HepG2 (cell line): Measurements from ENCODE around the gene PIEZO1. TPM values are rescaled to one million over a fixed set of nuclear protein-coding genes. Genes with fewer than 3 reads are reported as not detected.

ENCODE experiments used
- ATAC-seq: fragments of 200-7000 bp; cut with Tn5 transposase; 3 replicates; pipeline ENCODE4 v1.9.1; 2020; ENCODE audit warnings: mild to moderate bottlenecking, moderate library complexity
- BruUV-seq: library from RNA; stranded (reverse); fragments of 400-500 nt; replicated peaks from 2 replicates; lab custom pipeline; 2021; lab: Mats Ljungman, UMichigan
- CTCF ChIA-PET: fragments of 300-600 bp; formaldehyde crosslinking; extraction: SDS; loops from one replicate; lab custom pipeline; 2021; ENCODE audit warnings: low total read pairs, inconsistent platforms, low intra/inter-chr PET ratio; lab: Yijun Ruan, JAX
- POLR2A ChIA-PET: fragments of 350-600 bp; sonication (Branson Sonifier 250); formaldehyde crosslinking; loops from one replicate; lab custom pipeline; 2020; ENCODE audit warnings: antibody characterized with exemption, inconsistent platforms; lab: Yijun Ruan, JAX
- DNase-seq: peaks from one replicate; pipeline ENCODE4 v3.0.0-alpha.2; 2015; ENCODE audit warnings: low spot score
- FAIRE-seq: peaks from 3 replicates; lab custom pipeline; 2011; peaks lifted over from hg19 to GRCh38; lab: Jason Lieb, UNC
- H2AFZ ChIP-seq: one replicate; pipeline ENCODE4 v1.6.1; 2011; ENCODE audit warnings: low read length, inconsistent platforms
- H3K27ac ChIP-seq: fragments of 300-600 bp; 3 replicates; pipeline ENCODE4 v1.8.0; 2011; ENCODE audit warnings: mixed run types, mild to moderate bottlenecking, mixed read lengths, low read length, inconsistent platforms; ENCODE audit not compliant: insufficient read depth; ENCODE audit errors: extremely low read length
- H3K27me3 ChIP-seq, 2 experiments: fragments of 200-600 bp in 1 of 2; 2 replicates in 1 of 2; 3 replicates in 1 of 2; pipeline versions ENCODE4 v1.6.0 to v1.8.0; 2011; ENCODE audit warnings: low read length in 2 of 2, mild to moderate bottlenecking in 2 of 2, moderate library complexity in 2 of 2, inconsistent platforms in 1 of 2; ENCODE audit not compliant: insufficient read depth in 2 of 2, control insufficient read depth in 1 of 2
- H3K36me3 ChIP-seq, 2 experiments: fragments of 200-600 bp in 1 of 2; replicated peaks in 1 of 2; 2 replicates in 1 of 2; 3 replicates in 1 of 2; pipeline versions ENCODE4 v1.5.1 to v1.8.0; 2011; ENCODE audit warnings: low read length in 2 of 2, inconsistent platforms in 1 of 2; ENCODE audit not compliant: insufficient read depth in 2 of 2, control insufficient read depth in 1 of 2
- H3K4me1 ChIP-seq: 2 replicates; pipeline ENCODE4 v1.5.1; 2012; ENCODE audit warnings: low read length, inconsistent platforms; ENCODE audit not compliant: insufficient read depth
- H3K4me2 ChIP-seq: 2 replicates; pipeline ENCODE4 v1.6.0; 2011; ENCODE audit warnings: low read depth, low read length, inconsistent platforms
- H3K4me3 ChIP-seq, 3 experiments: fragments of 200-600 bp in 1 of 3; sonication (generic), shearing (Covaris generic) in 1 of 3; replicated peaks in 1 of 3; 2 replicates each; pipeline ENCODE4 v1.5.1; 2011 to 2016; ENCODE audit warnings: low read length in 3 of 3, inconsistent platforms in 2 of 3, low read depth in 2 of 3, mild to moderate bottlenecking in 2 of 3, control low read depth in 1 of 3, mixed read lengths in 1 of 3; ENCODE audit not compliant: insufficient read depth in 1 of 3
- H3K79me2 ChIP-seq: one replicate; pipeline ENCODE4 v1.6.1; 2011; ENCODE audit warnings: low read length, inconsistent platforms; ENCODE audit not compliant: insufficient read depth
- H3K9ac ChIP-seq: 2 replicates; pipeline ENCODE4 v1.6.0; 2011; ENCODE audit warnings: mild to moderate bottlenecking, low read depth, low read length, inconsistent platforms; ENCODE audit not compliant: insufficient read depth
- H3K9me3 ChIP-seq: 2 replicates; pipeline ENCODE4 v1.5.1; 2012; ENCODE audit warnings: mild to moderate bottlenecking, low read length
- H4K20me1 ChIP-seq: 2 replicates; pipeline ENCODE4 v1.6.0; 2011; ENCODE audit warnings: inconsistent platforms, mild to moderate bottlenecking, low read length, moderate library complexity; ENCODE audit not compliant: insufficient read depth
- AGO2 ChIP-seq: fragments of 200-400 bp; formaldehyde crosslinking; optimal IDR thresholded peaks from 2 replicates; pipeline ENCODE3; 2017; ENCODE audit warnings: mild to moderate bottlenecking, low read depth, low read length, moderate library complexity
- RBM22 ChIP-seq: fragments of 200-400 bp; formaldehyde crosslinking; optimal IDR thresholded peaks from 2 replicates; pipeline ENCODE3; 2017; ENCODE audit warnings: mild to moderate bottlenecking, low read length, moderate library complexity
- TRIM24 ChIP-seq: sonication (generic); formaldehyde crosslinking; IDR thresholded peaks from 2 replicates; pipeline ENCODE4 v1.8.0; 2022; ENCODE audit warnings: mild to moderate bottlenecking, missing genetic modification reagents
- ZNF138 ChIP-seq: sonication (generic); formaldehyde crosslinking; IDR thresholded peaks from 2 replicates; pipeline ENCODE4 v1.5.0; 2020; ENCODE audit warnings: mild to moderate bottlenecking, low read depth, missing genetic modification reagents
- WGBS: methylation state at CpG from one replicate; pipeline ENCODE4 v1.1.6; 2017; ENCODE audit warnings: low lambda C conversion rate; 5-methylcytosine and 5-hydroxymethylcytosine counted together
- in situ Hi-C: cut with HindIII; loops from 2 replicates; pipeline ENCODE4 v1.10.0; 2017; ENCODE audit warnings: low pct_unique_long_range_greater_than_20kb; ENCODE audit not compliant: extremely low pct_ligation_motif_present
- intact Hi-C: fragments of 100-400 bp; cut with micrococcal nuclease; formaldehyde crosslinking; loops from one replicate; pipeline ENCODE4 v1.10.0; 2022; ENCODE audit not compliant: unreplicated experiment
- polyA plus RNA-seq, 8 experiments: library from polyadenylated mRNA; depleted of rRNA in 3 of 8; stranded (reverse) in 7 of 8; unstranded in 1 of 8; fragments of >200 nt; fragmentation: Illumina TruSeq in 4 of 8; extraction: Trizol in 4 of 8; gene quantifications; 2 replicates each; pipeline versions ENCODE4 v1.2.1 to v1.2.3, GENCODE V29; 2011 to 2016; ENCODE audit warnings: low read depth in 4 of 8, missing spikeins in 1 of 8, mixed read lengths in 1 of 8; ENCODE audit not compliant: insufficient read depth in 1 of 8
- total RNA-seq, 5 experiments: library from RNA; depleted of rRNA; stranded (reverse); fragments of >200 nt; fragmentation: Illumina TruSeq; extraction: Trizol; gene quantifications; 2 replicates each; pipeline ENCODE4 v1.2.3, GENCODE V29; 2016; ENCODE audit warnings: low read depth in 1 of 5
- TF ChIP-seq, protein P1 (sequence below): sonication (generic); formaldehyde crosslinking; IDR thresholded peaks from 2 replicates; pipeline ENCODE4 v1.5.0; 2020; ENCODE audit warnings: mild to moderate bottlenecking, missing genetic modification reagents, moderate library complexity
- TF ChIP-seq, protein P2 (sequence below), 2 experiments: sonication (generic) in 1 of 2; formaldehyde crosslinking in 1 of 2; IDR thresholded peaks; 2 replicates each; pipeline versions ENCODE4 v1.6.1 to v1.9.0; 2014 to 2022; ENCODE audit warnings: antibody characterized with exemption in 1 of 2, borderline replicate concordance in 1 of 2, inconsistent platforms in 1 of 2, low read depth in 1 of 2, missing genetic modification reagents in 1 of 2

PIEZO1 gene
- total and polyA plus RNA-seq, 2 of the 13 experiments (the other 11 are each of a cell fraction or from before 2014, with no cell fraction given) = 67.9 to 85.0 TPM

DNA sequence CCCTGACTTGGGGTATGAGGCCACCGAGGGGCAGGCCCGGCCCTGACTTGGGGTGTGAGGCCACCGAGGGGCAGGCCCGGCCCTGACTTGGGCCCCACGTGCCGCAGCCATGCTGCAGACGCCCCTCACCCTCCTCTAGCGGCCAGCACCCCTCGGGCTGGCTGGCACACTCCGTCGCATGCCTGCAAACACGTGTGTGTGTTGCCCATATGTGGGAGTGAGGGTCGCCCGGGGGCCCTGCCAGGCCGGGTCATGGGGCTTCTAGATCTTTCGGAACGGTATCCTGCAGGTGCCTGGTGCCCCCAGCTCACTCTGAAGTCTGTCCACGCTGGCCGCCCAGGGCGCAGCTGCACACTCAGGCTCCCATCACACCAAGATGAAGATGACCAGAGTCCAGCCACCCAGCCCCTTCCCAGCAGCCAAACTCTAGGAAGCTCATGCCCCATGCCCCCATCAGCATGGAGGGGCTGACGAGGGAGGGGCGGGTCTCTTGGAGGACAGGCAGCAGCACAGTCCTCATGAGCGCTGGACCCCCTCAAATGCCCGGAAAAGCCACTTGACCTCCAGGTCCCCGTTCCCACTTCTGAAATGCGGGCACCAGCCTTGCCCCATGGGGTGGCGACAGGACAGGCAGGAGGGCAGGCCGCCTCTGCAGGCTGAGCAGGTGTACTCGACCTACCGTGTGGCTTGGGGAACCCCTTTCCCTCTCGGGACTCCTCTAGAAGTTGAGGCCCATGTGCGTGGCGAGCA, 44.9 kb downstream of the PIEZO1 start:
- Histone ChIP-seq H3K79me2 (no peaks in the 10 kb centered on the region), H3K9ac (no peak overlapping the region), H3K4me2 (no peak overlapping the region), H3K9me3 (no peaks in the 10 kb centered on the region), H3K36me3 (peaks cover 33 to 57% of the 10 kb centered on the region in 2 experiments; a peak in 4 of 5 replicates), H3K4me3 (no peak overlapping the region), H3K27ac (no peak overlapping the region), H4K20me1 (peaks cover 5% of the 10 kb centered on the region), H3K27me3 (no peaks in the 10 kb centered on the region; a peak in 1 of 5 replicates), H3K4me1 (no peaks in the 10 kb centered on the region), H2AFZ (no peak overlapping the region)
- no peak for FAIRE-seq
- TF ChIP-seq AGO2 (peak; percentile 27), ZNF138 (CRISPR knock-in tag) (no peak)
- ChIA-PET CTCF (no interaction called here), POLR2A (no interaction called here)
- intact Hi-C loops = loop anchor here (5.0 kb wide), 1 partner anchor 427 kb away; no protein-coding TSS in a partner anchor
- BruUV-seq = no TSS peak
- WGBS = 95% methylated on average over 24 of the region's 33 CpGs
- DNase-seq = no peak
- ATAC-seq = no peak
- in situ Hi-C loops = no loop called here

DNA sequence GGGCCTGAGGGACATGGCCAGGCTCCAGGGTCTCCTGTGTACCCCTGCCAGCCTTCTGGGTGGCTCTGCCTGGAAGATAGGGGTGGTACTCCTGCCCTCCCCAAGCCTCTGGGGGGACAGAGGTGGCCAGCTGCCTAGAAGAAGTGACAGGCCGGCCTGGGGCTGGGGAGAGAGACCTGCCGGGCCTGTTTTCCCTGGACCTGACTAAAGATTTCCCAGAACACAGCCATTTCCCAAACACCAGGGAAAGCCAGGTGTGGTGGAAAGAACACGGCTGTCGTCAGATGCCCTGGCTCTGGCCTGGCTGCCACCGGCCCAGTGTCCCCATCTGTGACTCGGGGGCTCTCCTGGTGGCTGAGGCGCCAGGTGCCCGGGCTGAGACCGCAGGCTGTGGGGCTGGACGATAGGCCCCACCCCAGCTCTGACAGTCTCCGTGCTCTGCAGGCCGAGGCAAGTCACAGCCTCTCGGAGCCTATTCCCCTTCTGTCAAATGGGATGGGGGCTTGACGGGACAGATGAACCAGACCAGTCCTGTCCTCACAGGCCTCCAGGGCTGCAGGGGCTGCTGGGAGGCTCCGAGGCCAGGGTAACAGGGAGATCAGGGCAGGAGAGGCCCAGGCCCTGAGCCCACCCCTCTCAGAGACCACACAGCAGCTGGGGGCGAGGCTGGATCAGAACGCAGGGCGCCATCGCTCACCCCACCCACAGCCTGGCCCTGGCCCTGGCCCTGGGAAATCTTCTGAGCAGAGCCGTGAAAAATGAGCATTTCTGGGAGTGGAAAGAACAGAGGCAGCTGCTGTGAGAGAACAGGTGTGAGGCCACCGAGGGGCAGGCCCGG, 45.7 kb downstream of the PIEZO1 start:
- CTCF ChIA-PET = interaction anchor here (2.1 kb wide), 1 partner anchor 46 kb away, joined by 6 read pairs; the partner anchor contains the start of gene PIEZO1
- no TSS peak for BruUV-seq
- Histone ChIP-seq H2AFZ (no peak overlapping the region), H3K36me3 (peaks cover 38 to 63% of the 10 kb centered on the region in 2 experiments; a peak in 4 of 5 replicates), H3K4me1 (no peaks in the 10 kb centered on the region), H3K27me3 (no peaks in the 10 kb centered on the region; a peak in 1 of 5 replicates), H3K79me2 (no peaks in the 10 kb centered on the region), H3K27ac (no peak overlapping the region), H3K9me3 (no peaks in the 10 kb centered on the region), H3K4me2 (no peak overlapping the region), H3K9ac (no peak overlapping the region), H4K20me1 (peaks cover 5% of the 10 kb centered on the region), H3K4me3 (no peak overlapping the region)
- in situ Hi-C loops = no loop called here
- intact Hi-C loops = no loop called here
- ATAC-seq = no peak
- WGBS = 94% methylated on average over 15 of the region's 22 CpGs
- no peak for DNase-seq
- POLR2A ChIA-PET = no interaction called here
- no peak for FAIRE-seq
- TF ChIP-seq, protein P1, sequence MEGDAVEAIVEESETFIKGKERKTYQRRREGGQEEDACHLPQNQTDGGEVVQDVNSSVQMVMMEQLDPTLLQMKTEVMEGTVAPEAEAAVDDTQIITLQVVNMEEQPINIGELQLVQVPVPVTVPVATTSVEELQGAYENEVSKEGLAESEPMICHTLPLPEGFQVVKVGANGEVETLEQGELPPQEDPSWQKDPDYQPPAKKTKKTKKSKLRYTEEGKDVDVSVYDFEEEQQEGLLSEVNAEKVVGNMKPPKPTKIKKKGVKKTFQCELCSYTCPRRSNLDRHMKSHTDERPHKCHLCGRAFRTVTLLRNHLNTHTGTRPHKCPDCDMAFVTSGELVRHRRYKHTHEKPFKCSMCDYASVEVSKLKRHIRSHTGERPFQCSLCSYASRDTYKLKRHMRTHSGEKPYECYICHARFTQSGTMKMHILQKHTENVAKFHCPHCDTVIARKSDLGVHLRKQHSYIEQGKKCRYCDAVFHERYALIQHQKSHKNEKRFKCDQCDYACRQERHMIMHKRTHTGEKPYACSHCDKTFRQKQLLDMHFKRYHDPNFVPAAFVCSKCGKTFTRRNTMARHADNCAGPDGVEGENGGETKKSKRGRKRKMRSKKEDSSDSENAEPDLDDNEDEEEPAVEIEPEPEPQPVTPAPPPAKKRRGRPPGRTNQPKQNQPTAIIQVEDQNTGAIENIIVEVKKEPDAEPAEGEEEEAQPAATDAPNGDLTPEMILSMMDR = 0 out of 2 replicates have a peak, but pooled peaks have one; percentile 3
- TF ChIP-seq, protein P2, sequence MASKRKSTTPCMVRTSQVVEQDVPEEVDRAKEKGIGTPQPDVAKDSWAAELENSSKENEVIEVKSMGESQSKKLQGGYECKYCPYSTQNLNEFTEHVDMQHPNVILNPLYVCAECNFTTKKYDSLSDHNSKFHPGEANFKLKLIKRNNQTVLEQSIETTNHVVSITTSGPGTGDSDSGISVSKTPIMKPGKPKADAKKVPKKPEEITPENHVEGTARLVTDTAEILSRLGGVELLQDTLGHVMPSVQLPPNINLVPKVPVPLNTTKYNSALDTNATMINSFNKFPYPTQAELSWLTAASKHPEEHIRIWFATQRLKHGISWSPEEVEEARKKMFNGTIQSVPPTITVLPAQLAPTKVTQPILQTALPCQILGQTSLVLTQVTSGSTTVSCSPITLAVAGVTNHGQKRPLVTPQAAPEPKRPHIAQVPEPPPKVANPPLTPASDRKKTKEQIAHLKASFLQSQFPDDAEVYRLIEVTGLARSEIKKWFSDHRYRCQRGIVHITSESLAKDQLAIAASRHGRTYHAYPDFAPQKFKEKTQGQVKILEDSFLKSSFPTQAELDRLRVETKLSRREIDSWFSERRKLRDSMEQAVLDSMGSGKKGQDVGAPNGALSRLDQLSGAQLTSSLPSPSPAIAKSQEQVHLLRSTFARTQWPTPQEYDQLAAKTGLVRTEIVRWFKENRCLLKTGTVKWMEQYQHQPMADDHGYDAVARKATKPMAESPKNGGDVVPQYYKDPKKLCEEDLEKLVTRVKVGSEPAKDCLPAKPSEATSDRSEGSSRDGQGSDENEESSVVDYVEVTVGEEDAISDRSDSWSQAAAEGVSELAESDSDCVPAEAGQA (IDR thresholded peaks at IDR 0.05; ENCODE audit: low read depth) = no peak
- TF ChIP-seq, protein P2 (CRISPR knock-in tag; IDR thresholded peaks at IDR 0.05; ENCODE audit: borderline replicate concordance) = no peak
- TF ChIP-seq RBM22 (peak; percentile 8), TRIM24 (CRISPR knock-in tag) (no peak)
